DND-41 (cell line): Measurements from ENCODE around the gene ERC1.

Source experiments
- ATAC-seq: fragments of 200-7000 bp; cut with Tn5 transposase; 3 replicates; pipeline ENCODE4 v1.9.1; 2021; ENCODE audit warnings: low read depth; ENCODE audit not compliant: insufficient read depth
- DNase-seq: peaks from one replicate; pipeline ENCODE4 v3.0.0-alpha.2; 2020
- H2AFZ ChIP-seq: 2 replicates; pipeline ENCODE4 v1.6.0; 2012; ENCODE audit warnings: low read depth, low read length
- H3K27ac ChIP-seq: 2 replicates; pipeline ENCODE4 v1.5.1; 2012; ENCODE audit warnings: low read length, inconsistent platforms
- H3K27me3 ChIP-seq: fragments of 200-600 bp; sonication (generic); 2 replicates; pipeline ENCODE4 v1.6.0; 2012; ENCODE audit warnings: low read length, mild to moderate bottlenecking, inconsistent platforms; ENCODE audit not compliant: insufficient read depth, poor library complexity
- H3K36me3 ChIP-seq: 2 replicates; pipeline ENCODE4 v1.5.1; 2012; ENCODE audit warnings: low read length, inconsistent platforms; ENCODE audit not compliant: insufficient read depth
- H3K4me1 ChIP-seq: 2 replicates; pipeline ENCODE4 v1.5.1; 2012; ENCODE audit warnings: mild to moderate bottlenecking, low read length; ENCODE audit not compliant: insufficient read depth
- H3K4me2 ChIP-seq: 2 replicates; pipeline ENCODE4 v1.6.0; 2012; ENCODE audit warnings: mild to moderate bottlenecking, moderate library complexity, low read length, inconsistent platforms; ENCODE audit not compliant: insufficient read depth
- H3K4me3 ChIP-seq, 2 experiments: fragments of 200-600 bp in 1 of 2; shearing (Covaris generic) in 1 of 2; 2 replicates each; pipeline ENCODE4 v1.5.1; 2012 to 2016; ENCODE audit warnings: inconsistent platforms in 2 of 2, low read length in 2 of 2, mild to moderate bottlenecking in 2 of 2, low read depth in 1 of 2, moderate library complexity in 1 of 2
- H3K79me2 ChIP-seq: 2 replicates; pipeline ENCODE4 v1.6.0; 2012; ENCODE audit warnings: low read length, inconsistent platforms; ENCODE audit not compliant: insufficient read depth
- H3K9ac ChIP-seq: 2 replicates; pipeline ENCODE4 v1.6.0; 2012; ENCODE audit warnings: low read depth, mild to moderate bottlenecking, inconsistent platforms, low read length, moderate library complexity
- H3K9me3 ChIP-seq: 2 replicates; pipeline ENCODE4 v1.5.1; 2012; ENCODE audit warnings: low read length, moderate library complexity, mild to moderate bottlenecking, inconsistent platforms; ENCODE audit not compliant: insufficient read depth, severe bottlenecking
- H4K20me1 ChIP-seq: 2 replicates; pipeline ENCODE4 v1.6.0; 2012; ENCODE audit warnings: low read length; ENCODE audit not compliant: insufficient read depth
- EZH2 ChIP-seq: IDR thresholded peaks from 3 replicates; pipeline ENCODE4 v1.6.1; 2012; ENCODE audit warnings: borderline replicate concordance, low read depth, mild to moderate bottlenecking, moderate library complexity, low read length, inconsistent platforms; ENCODE audit not compliant: severe bottlenecking
- TF ChIP-seq, protein P1 (sequence below): IDR thresholded peaks from 2 replicates; pipeline ENCODE4 v1.5.1; 2012; ENCODE audit warnings: borderline replicate concordance, low read length, moderate library complexity, mild to moderate bottlenecking; ENCODE audit not compliant: poor library complexity, severe bottlenecking; ENCODE audit errors: extremely low read depth

Gene ERC1

GRCh38 chr12:1424674-1425395 is 433.8 kb downstream of the ERC1 start:
- Histone ChIP-seq H3K4me3 (no peak overlapping the region), H3K27me3 (no peaks in the 10 kb centered on the region), H3K4me2 (no peak overlapping the region), H3K79me2 (no peaks in the 10 kb centered on the region), H4K20me1 (no peaks in the 10 kb centered on the region), H3K9me3 (peaks cover 10% of the 10 kb centered on the region), H3K27ac (no peak overlapping the region), H2AFZ (no peak overlapping the region), H3K36me3 (no peaks in the 10 kb centered on the region), H3K4me1 (no peaks in the 10 kb centered on the region), H3K9ac (no peak overlapping the region)
- TF ChIP-seq EZH2, result no peak
- TF ChIP-seq, protein P1, sequence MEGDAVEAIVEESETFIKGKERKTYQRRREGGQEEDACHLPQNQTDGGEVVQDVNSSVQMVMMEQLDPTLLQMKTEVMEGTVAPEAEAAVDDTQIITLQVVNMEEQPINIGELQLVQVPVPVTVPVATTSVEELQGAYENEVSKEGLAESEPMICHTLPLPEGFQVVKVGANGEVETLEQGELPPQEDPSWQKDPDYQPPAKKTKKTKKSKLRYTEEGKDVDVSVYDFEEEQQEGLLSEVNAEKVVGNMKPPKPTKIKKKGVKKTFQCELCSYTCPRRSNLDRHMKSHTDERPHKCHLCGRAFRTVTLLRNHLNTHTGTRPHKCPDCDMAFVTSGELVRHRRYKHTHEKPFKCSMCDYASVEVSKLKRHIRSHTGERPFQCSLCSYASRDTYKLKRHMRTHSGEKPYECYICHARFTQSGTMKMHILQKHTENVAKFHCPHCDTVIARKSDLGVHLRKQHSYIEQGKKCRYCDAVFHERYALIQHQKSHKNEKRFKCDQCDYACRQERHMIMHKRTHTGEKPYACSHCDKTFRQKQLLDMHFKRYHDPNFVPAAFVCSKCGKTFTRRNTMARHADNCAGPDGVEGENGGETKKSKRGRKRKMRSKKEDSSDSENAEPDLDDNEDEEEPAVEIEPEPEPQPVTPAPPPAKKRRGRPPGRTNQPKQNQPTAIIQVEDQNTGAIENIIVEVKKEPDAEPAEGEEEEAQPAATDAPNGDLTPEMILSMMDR, result no peak
- no peak for ATAC-seq
- no peak for DNase-seq

GRCh38 chr12:1425396-1425729 is 434.3 kb downstream of the ERC1 start:
- Histone ChIP-seq H3K27ac (no peak overlapping the region), H3K4me1 (no peaks in the 10 kb centered on the region), H3K9ac (no peak overlapping the region), H3K9me3 (peaks cover 10% of the 10 kb centered on the region), H4K20me1 (no peaks in the 10 kb centered on the region), H3K36me3 (no peaks in the 10 kb centered on the region), H3K4me2 (no peak overlapping the region), H3K4me3 (no peak overlapping the region), H2AFZ (no peak overlapping the region), H3K27me3 (no peaks in the 10 kb centered on the region), H3K79me2 (no peaks in the 10 kb centered on the region)
- TF ChIP-seq, protein P1, result no peak
- no peak for TF ChIP-seq EZH2
- no peak for ATAC-seq
- DNase-seq, result no peak

DNA sequence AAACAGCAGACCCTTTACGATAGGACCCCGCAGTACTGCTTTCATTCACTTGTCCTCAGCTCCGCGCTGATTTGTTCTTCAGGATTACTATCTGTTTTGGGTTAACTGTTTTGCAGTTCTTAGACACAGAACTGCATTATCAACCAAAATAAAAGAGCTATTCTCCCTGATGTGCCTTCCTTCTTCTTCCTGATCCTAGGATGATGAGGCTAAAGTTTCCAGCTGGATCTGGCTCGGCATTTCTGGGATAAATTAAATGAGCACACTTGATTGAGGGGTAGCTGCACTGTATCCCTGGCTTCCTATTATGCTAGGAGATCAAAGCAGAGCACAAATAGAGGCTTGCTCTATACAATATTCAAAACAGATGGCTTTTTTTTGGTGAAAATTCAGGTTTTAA is 437.6 kb downstream of the ERC1 start:
- H4K20me1 ChIP-seq, result no peaks in the 10 kb centered on the region
- no peak overlapping the region for H3K27ac ChIP-seq
- no peaks in the 10 kb centered on the region for H3K4me1 ChIP-seq
- no peak overlapping the region for H3K4me3 ChIP-seq
- no peaks in the 10 kb centered on the region for H3K27me3 ChIP-seq
- no peak overlapping the region for H3K4me2 ChIP-seq
- no peak overlapping the region for H3K9ac ChIP-seq
- DNase-seq, result no peak
- H3K79me2 ChIP-seq, result no peaks in the 10 kb centered on the region
- ATAC-seq, result no peak
- TF ChIP-seq, protein P1, result no peak
- TF ChIP-seq EZH2, result no peak
- no peak overlapping the region for H2AFZ ChIP-seq
- no peaks in the 10 kb centered on the region for H3K36me3 ChIP-seq
- no peaks in the 10 kb centered on the region for H3K9me3 ChIP-seq
